GM21825 (cell line): ENCODE data around the gene C3orf49.

Source experiments
- ATAC-seq: cut with Tn5 transposase; IDR thresholded peaks from one replicate; pipeline ENCODE4 v1.9.1; 2021; ENCODE audit warnings: mild to moderate bottlenecking, moderate library complexity; ENCODE audit not compliant: unreplicated experiment

Gene C3orf49

DNA sequence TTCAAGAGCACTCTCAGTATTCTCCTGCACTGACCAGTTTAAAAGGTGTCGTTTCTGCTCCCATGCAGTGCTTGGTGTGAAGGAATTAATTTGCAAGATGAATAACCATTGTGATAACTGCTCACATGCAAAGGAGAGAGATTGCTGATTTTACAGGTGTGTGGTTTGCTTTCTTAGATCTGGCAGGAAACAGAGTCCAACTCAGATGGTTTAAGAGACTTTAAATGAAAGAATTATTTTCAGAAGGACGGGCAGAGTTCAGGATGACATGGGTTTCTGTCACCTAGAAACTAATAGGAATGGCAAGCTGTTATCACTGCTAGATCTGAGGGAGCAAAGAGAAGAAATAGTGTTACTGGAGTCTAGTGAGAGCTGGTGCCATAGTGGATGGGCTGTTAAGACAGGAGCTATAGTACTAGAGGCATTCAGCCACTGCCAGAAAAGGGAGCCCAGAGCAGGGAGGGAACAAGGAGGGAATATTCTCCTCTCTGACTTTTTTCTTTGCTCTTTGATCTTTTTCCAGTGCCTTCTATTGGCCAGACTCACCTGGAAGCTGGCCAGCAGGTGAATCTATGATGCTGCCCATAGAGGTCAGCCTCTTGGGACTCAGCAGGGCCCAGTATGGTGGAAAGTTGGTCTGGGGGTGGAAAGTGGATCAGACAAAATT, 59.4 kb downstream of the C3orf49 start:
- no peak for ATAC-seq

DNA sequence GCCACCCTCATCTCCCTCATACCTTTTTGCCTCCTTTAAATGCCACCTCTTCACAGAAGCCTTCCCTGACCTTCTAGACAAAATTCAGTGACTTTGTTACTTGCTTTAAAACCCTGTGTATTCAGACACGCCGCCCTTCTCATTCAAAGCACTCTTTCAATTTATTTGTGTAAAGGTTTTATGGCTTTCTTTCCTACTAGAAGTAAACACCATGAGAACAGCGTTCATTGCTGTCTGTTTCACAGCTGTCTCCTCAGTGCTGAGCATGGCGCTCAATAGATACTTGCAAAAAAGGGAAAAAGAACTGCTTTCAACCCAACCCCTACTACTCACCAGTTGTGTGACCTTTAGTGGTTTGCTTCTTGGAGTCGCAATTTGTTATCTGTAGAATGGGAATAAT, 61.6 kb downstream of the C3orf49 start:
- ATAC-seq, result no peak

DNA sequence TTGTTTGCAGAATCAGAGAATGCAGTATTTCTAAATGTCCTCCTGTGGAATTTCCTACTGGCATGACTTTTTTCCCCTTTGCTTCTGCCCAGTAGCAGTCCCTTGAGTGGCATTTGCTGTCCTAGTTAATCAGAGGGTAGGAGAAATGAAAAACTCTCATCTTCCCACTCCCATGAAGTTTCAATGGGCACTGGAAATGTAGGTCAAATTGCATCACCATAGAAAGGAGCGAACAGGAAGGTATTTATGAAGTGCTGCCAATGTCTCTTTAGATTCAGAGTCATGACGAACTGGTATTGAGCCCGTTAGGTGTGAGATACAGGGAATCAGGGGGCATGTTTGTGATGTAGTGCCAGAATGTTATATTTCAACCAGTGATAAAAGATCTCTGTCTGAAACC, 67.8 kb downstream of the C3orf49 start:
- ATAC-seq, result no peak

DNA sequence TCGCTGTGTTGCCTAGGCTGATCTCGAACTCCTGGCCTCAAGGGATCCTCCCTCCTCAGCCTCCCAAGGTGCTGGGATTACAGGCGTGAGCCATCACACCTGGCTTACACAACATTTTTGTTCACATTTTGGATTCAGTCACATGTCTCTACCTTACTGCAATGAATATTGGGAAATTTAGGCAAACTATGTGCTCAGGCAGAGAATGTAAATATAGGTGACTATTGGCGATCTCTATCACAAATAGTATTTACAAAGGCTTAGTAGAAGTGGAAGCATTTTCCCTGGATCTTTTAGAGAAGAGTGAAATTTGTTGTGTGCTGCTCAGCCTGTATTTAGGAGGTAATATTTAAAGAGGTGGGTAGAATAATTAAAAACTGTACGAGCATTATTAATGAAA, 72.4 kb downstream of the C3orf49 start:
- ATAC-seq, result no peak

DNA sequence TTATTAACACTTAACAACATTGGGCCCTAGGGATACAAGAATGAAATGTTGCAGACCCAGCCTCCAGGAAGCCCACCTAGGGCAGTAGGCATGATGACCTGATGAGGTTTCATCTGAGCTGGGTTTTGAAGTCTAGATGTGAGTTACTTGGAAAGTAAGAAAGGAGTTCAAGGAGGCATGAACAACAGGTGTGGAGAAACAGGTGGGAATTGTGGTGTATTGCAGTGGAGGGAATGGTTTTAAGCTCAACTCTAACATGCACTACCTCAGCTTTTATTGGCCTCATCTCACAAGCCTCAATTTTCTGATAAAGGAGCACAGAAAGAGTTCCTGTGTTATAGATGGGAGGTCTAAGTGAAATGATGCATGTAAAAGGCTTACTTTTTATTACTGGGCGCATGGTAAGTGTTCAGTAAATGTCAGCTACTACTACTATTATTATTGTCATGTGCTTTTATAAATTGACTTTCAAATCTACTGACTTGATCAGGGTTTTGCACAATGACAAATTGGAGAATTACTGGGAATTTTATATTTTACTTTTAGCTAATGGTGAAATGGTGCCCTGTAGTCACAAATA, 73.8 kb downstream of the C3orf49 start:
- no peak for ATAC-seq

DNA sequence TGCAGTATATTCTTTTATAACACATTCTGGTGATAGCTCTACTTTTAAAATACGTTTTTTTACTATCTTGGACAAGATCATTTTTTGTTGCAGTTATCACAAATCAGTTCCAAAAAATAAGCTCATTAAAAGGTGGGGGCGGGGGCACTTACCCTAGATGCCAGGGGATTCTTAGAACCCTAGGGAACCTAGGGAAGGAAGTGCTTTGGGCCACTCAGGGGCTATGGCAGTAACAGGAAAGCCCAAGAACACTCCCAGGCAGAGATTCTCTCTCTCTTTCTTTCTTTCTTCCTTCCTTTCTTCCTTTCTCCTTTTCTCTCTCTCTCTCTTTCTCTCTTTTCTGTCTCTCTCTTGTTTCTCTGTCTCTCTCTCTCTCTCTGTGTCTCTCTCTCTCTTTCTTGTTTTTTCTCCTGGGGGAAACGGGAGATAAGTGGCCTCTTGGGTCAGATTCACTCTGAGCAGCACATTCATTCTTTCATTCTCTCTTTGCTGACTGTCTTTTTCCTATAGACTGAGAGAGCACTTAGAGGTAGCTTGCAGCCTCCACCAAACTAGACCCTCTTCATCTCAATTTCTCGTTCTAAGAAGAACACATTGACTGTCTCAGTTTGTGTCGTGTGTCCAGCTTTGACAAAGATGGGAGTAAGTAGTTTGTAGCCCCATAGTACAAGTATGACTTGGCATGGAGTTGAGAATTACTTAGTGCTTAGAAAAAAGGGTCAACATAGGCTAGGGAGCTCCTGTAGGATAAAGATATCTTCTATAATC, 76.5 kb downstream of the C3orf49 start:
- ATAC-seq, result no peak

DNA sequence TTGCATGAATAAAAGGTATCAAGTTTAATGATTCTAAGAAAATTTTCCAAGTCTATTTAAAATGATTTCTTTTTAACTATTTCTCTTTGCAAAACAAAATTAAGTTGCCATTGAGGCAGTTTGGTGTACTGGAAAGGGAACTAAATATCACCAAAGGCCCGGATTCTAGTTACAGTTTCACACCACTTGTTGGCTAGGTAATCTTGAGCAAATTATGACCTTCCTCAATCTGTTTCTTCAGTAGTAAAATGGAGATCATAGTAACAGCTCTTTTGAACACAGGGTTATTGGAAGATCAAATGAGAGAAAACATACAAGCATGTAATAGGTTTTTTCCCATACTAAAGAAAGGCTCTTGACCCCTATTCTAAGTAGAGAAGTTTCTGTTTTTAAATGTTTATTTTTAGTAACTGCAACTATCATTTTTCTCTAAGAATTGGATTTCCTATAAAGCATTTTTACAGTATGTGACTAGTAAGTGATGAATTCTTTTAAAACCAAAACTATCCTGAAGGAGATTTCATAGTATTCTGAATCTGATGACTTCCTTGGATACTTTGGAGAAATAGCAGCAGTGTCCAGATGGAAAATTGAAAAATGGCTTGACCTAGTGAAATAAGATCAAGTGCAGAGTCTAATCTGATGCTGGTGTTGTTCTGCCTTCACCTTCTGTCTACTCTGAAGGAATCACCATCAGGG, 77.4 kb downstream of the C3orf49 start:
- ATAC-seq, result no peak
